Peyer's patch (tissue), 4 donors: ENCODE results near the gene KISS1.

ENCODE experiments used
- POLR2A ChIP-seq, 2 donors: fragments of 450-650 bp; IDR thresholded peaks; one replicate each; pipeline ENCODE4 v1.5.1; 2017; ENCODE audit warnings: antibody characterized with exemption in 2 of 2, mild to moderate bottlenecking in 2 of 2, moderate library complexity in 2 of 2
- TF ChIP-seq, protein P1 (sequence below), 6 experiments: fragments of 450-650 bp in 4 of 6; fragments of 200-600 bp in 2 of 6; sonication (generic) in 1 of 6; IDR thresholded peaks; one replicate each; pipeline ENCODE4 v1.5.1; 2017 to 2019; ENCODE audit warnings: antibody characterized with exemption in 6 of 6, mild to moderate bottlenecking in 3 of 6, moderate library complexity in 1 of 6

GRCh38 chr1:204146309-204146708 lies 50.0 kb downstream of the KISS1 start:
- no peak for TF ChIP-seq POLR2A (IDR thresholded peaks at IDR 0.05)
- TF ChIP-seq, protein P1, sequence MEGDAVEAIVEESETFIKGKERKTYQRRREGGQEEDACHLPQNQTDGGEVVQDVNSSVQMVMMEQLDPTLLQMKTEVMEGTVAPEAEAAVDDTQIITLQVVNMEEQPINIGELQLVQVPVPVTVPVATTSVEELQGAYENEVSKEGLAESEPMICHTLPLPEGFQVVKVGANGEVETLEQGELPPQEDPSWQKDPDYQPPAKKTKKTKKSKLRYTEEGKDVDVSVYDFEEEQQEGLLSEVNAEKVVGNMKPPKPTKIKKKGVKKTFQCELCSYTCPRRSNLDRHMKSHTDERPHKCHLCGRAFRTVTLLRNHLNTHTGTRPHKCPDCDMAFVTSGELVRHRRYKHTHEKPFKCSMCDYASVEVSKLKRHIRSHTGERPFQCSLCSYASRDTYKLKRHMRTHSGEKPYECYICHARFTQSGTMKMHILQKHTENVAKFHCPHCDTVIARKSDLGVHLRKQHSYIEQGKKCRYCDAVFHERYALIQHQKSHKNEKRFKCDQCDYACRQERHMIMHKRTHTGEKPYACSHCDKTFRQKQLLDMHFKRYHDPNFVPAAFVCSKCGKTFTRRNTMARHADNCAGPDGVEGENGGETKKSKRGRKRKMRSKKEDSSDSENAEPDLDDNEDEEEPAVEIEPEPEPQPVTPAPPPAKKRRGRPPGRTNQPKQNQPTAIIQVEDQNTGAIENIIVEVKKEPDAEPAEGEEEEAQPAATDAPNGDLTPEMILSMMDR (IDR thresholded peaks at IDR 0.05): no peak
